ENCODE results near the gene HOXC13.

The HOXC13 gene

DNA sequence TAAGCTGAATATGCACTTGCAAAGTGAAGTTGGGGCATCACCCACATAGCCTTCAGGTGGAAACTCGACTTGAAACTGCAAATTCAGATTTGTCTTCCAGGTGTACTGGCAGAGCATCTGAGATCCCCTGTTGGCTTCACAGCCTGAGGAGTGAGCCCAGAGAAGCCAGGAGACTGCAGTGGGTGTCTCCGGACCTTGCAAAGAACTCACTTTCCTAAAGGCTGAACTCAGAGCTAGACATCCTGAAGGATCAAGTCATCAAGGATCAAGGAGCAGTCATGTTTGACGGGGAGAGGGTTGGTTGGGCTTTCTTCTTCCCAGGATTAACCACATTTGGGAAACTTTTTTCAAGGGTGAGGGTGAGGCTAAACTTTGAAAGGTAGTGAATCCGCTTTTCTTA is 9.1 kb upstream of the HOXC13 start:
- TF ChIP-seq, protein P1, sequence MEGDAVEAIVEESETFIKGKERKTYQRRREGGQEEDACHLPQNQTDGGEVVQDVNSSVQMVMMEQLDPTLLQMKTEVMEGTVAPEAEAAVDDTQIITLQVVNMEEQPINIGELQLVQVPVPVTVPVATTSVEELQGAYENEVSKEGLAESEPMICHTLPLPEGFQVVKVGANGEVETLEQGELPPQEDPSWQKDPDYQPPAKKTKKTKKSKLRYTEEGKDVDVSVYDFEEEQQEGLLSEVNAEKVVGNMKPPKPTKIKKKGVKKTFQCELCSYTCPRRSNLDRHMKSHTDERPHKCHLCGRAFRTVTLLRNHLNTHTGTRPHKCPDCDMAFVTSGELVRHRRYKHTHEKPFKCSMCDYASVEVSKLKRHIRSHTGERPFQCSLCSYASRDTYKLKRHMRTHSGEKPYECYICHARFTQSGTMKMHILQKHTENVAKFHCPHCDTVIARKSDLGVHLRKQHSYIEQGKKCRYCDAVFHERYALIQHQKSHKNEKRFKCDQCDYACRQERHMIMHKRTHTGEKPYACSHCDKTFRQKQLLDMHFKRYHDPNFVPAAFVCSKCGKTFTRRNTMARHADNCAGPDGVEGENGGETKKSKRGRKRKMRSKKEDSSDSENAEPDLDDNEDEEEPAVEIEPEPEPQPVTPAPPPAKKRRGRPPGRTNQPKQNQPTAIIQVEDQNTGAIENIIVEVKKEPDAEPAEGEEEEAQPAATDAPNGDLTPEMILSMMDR (IDR thresholded peaks at IDR 0.05): no peak
- no peak overlapping the region for H3K27ac ChIP-seq
- H3K36me3 ChIP-seq: no peaks in the 10 kb centered on the region
- peaks cover 0 to 11% (median 5%) of the 10 kb centered on the region in 4 donors for H3K4me1 ChIP-seq
- no peak overlapping the region for H3K4me3 ChIP-seq
- intact Hi-C loops (cut with DNase I; ENCODE audit: low total_unique reads): no loop called here
- peaks cover 10 to 100% of the 10 kb centered on the region in 2 donors for H3K27me3 ChIP-seq
- no peak for DNase-seq
- H3K9me3 ChIP-seq: no peaks in the 10 kb centered on the region

DNA sequence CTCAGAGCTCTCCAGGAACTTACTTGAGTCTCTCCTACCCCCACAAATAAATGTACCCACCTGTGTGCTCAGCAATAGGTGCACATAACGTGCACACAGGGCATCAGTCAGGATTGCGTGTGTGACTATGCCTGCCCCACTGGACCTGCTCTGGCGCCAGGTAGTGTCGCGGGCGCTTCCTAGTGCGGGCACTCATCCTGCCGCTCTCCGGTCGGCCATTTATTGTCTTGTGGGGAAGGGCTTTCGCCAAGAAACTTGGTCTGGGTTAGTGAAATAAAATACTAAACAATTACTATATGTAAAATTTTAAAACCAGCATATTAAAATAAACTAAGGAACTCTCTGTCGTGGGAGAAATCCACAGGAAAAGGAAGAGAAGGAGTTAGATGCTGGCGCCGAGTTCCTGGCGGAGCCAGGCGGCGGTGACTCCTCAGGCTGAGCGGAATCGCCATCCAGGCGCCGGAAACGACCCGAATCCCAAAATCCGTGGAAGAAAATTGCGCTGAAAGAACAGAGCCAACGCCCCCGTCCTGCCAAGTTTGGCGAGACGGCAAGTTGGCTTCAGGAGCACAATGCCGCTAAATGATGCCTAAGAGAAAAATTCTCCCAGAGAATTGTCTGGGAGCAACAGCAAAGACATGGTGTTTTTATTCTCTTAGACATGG is 7.9 kb upstream of the HOXC13 start:
- no peaks in the 10 kb centered on the region for H3K36me3 ChIP-seq
- intact Hi-C loops (cut with DNase I; ENCODE audit: low total_unique reads): no loop called here
- no peak overlapping the region for H3K4me3 ChIP-seq
- H3K27ac ChIP-seq: no peak overlapping the region
- no peaks in the 10 kb centered on the region for H3K9me3 ChIP-seq
- no peak for DNase-seq
- TF ChIP-seq, protein P1 (IDR thresholded peaks at IDR 0.05): no peak
- peaks cover 10 to 100% of the 10 kb centered on the region in 2 donors for H3K27me3 ChIP-seq
- peaks cover 0 to 11% (median 5%) of the 10 kb centered on the region in 4 donors for H3K4me1 ChIP-seq

DNA sequence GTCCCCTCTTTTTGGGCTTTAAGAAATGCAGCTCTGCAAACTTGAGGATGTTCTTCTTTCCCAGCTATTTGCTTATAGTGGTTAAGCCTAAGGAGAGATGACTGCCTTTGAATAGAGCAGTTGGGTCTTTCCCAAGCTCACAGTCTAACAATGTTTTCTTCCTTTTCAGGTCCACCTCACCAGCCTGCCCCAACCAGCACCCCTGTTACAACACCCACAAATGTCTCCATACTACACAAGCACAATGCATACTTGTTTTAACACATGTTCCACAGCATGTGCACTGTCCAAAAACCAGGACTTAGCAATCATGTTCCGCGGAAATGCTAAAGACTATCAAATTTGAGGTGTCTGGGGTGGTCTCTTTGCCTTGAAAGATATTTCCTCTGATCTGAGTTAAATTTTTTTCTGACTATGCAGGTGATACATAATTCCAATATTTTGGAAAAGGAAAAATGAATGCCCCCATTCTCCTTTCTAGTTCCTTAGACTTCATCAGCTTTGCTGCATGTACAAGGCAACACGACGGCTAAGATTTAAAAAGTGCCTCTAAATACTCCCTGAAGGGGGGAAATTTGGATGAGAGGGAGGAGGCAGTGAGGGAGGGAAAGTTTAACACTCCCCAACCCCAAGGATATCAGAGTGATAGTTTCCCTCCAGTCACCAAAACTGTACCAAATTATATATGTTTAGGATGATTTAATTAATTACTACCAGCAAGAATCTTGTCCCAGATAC is 6.6 kb upstream of the HOXC13 start:
- Histone ChIP-seq H3K4me3 (no peak overlapping the region), H3K27me3 (peaks cover 15 to 100% of the 10 kb centered on the region in 2 donors)
- DNase-seq: no peak

DNA sequence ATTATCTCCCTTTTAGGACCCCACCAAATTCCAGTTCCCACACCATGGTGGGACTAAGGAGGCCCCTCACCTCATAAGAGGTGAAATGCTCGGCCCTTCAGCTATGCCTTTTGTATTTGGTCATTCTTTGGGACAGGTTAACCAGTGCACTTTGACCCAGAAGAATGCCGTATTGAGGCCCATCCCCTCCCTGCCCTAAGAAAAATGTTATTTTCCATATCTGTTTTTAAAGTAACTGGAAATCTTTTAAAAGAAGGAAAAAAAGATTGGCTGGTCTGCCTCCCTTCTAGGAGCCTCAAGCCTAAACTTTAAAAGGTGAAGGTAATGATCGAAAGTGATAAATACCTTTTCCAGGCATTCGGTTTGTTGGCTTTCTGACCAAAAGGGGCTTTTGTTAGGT is 5.7 kb upstream of the HOXC13 start:
- Histone ChIP-seq H3K4me1 (peaks cover 0 to 8% (median 4%) of the 10 kb centered on the region in 4 donors), H3K27me3 (peaks cover 13 to 100% of the 10 kb centered on the region in 2 donors), H3K27ac (no peak overlapping the region), H3K9me3 (no peaks in the 10 kb centered on the region), H3K4me3 (no peak overlapping the region), H3K36me3 (no peaks in the 10 kb centered on the region)
- intact Hi-C loops (cut with DNase I; ENCODE audit: low total_unique reads): no loop called here
- no peak for DNase-seq
- TF ChIP-seq, protein P1 (IDR thresholded peaks at IDR 0.05): no peak

More for the DNA sequence above, 6.6 kb upstream of the HOXC13 start:
- intact Hi-C loops (cut with DNase I; ENCODE audit: low total_unique reads): no loop called here
- no peak overlapping the region for H3K27ac ChIP-seq
- H3K9me3 ChIP-seq: no peaks in the 10 kb centered on the region
- TF ChIP-seq, protein P1 (IDR thresholded peaks at IDR 0.05): no peak
- no peaks in the 10 kb centered on the region for H3K36me3 ChIP-seq
- peaks cover 0 to 11% (median 5%) of the 10 kb centered on the region in 4 donors for H3K4me1 ChIP-seq

DNA sequence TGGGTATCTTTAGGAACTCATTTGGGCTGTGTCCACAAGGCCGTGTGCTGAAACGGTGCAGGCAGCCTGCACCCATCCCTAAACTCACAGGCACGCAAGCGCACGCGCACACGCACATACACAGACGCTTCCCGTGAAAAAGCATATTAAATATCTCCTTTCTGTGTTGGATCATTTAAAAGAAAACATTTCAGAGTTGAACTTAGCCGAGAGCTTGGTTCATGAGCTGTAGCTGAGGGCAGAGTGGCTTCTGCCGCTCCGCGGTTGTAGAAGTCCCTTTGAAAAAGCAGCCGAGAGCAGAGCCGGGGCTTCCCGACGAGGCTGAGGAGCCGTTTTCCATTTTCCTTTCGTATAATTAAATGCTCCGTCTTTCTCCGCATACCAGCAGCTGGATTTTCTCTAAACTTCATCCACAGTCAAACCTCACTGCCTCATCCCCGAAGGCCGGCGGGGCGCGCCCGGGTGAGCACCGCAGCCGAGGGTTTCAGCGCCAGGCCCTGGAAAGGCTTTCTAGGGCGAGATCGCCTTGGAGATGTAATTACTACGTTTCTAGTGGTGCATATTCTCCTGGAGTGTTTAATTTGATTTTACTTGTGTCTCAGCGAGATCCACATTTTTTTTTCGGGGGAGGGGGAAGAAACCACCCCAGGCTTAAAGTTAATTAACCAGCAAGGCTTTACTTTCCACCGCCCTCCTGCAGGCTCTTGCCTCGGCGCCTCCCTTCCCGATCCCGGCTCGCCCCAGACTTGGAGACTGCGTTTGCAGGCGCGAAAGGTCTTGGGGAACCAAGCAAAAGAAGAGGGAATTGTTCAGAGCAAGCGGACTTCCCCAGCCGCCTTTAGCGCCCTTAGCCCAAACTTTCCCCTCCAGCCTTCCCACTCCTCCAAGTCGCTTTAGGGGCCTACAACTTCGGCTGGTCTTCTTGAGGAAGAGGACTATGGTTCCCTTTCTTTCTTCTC is 3.0 kb upstream of the HOXC13 start:
- H3K27me3 ChIP-seq: peaks cover 12 to 99% of the 10 kb centered on the region in 2 donors
- H3K4me1 ChIP-seq: peaks cover 0 to 32% (median 15%) of the 10 kb centered on the region in 4 donors
- intact Hi-C loops (cut with DNase I; ENCODE audit: low total_unique reads): no loop called here
- H3K36me3 ChIP-seq: no peaks in the 10 kb centered on the region
- no peak overlapping the region for H3K27ac ChIP-seq
- no peaks in the 10 kb centered on the region for H3K9me3 ChIP-seq
- DNase-seq: no peak
- H3K4me3 ChIP-seq: no peak overlapping the region
- TF ChIP-seq, protein P1 (IDR thresholded peaks at IDR 0.05): no peak

All from tibial artery (tissue), 4 donors.